SIG-M5 treated with dmso at 0.1 percent for 504 hours (cell line): Measurements from ENCODE around the gene TRAPPC14.
A peak's percentile ranks its signal among the peaks of the same experiment; 100 is the strongest.

ENCODE experiments used
- DNase-seq: peaks from one replicate; lab custom pipeline; 2025; ENCODE audit not compliant: unreplicated experiment; lab: John Stamatoyannopoulos, UW

TRAPPC14 gene

DNA sequence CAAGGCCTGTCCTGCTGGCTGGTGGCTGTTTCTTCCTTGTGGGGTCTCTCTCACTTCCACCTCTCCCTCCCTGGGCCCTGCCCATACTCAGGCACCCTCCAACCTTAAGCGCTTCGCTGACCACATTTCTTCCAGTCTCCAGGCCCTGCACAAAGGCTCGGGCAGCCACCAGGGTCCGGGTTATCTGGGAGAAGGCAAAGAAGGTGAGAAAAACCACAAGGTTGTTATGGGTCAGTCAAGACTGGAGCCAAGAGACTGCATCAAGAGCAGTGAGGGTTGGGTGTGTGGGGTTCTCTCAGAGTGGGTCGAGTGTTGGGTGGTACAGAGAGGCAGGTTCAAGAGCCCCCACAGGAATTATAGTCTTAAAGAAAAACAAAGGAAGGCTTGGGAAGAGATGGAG lies 16.1 kb upstream of the TRAPPC14 start:
- no peak for DNase-seq

DNA sequence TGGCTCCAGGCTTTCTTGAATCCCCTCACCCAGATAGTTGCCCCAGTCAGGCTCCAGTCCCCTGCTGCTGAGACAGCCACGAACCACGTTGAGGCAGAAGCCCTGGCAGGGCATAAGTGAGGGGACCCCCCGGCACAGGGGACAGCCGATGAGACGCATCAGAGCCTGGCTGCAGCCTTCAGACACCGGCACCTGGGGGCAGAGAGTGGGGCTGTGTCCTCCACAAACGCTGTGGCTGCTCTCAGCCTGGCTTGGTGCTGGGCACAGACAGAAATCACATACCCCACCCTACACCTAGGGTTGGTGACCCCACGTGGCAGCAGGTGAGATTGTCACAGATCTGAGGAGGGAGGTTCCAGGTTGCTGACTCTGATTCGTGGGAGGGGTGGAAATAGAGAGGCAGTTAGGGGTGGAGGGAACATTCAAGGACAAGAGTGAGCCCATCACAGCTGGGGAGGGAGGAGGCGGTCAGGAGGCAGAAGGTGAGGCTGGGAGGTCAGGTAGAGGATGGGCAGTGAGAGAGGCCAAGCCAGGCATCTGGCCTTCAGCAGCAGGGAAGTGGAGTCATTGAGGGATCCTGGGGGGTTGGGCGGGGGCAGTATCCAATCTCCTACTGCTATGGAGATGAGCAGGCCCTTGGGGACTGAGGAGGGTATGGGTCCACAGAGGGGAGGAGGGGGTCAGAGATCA lies 15.4 kb upstream of the TRAPPC14 start:
- DNase-seq = no peak

DNA sequence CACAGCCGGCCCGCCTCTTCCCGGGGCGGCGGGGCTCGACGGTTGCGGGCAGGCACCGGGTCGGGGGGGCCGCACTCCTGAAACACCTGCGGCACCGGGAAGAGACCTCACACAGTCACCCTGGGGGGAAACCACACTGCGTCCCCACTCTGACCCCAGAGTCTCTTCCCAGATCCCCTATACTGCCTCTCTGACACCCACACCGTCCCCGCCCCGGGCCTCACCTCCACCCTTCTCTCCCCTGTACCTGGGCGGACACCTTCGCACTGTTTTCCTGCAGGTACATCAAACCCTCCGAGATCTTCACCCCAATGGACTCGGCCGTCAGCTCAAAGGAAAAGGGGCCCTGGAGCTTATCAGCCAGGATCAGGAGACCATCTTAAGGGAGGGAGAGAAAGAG lies 13.3 kb upstream of the TRAPPC14 start:
- no peak for DNase-seq

DNA sequence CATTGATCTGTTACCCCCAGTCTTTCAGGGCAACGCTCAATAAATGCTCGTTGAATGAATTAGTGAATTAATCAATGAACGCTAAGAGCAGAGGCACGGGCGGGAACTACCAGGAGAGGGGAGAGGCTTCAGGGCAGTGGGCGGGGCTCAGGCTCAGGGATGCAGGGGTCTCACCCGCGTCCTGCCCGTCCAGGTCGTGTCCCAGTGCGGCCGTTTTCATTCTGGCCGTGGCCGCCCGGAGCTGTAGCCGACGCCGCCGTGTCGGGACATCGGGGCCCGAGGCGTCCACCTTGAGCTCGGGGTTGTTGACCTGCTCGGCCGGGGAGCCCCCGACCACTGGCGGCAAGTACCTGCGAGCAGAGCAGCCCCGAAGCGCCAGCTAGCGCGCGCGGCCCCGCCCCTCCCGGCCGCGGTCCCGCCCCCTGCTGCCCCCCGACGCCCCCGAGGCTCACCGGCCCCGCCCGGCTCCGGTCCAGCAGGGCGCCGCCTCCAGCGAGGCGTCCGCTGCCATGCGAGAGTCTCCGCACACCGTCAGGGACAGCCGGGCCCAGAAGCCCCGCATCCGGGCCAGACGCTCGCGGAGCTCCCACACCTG lies 12.7 kb upstream of the TRAPPC14 start:
- no peak for DNase-seq

DNA sequence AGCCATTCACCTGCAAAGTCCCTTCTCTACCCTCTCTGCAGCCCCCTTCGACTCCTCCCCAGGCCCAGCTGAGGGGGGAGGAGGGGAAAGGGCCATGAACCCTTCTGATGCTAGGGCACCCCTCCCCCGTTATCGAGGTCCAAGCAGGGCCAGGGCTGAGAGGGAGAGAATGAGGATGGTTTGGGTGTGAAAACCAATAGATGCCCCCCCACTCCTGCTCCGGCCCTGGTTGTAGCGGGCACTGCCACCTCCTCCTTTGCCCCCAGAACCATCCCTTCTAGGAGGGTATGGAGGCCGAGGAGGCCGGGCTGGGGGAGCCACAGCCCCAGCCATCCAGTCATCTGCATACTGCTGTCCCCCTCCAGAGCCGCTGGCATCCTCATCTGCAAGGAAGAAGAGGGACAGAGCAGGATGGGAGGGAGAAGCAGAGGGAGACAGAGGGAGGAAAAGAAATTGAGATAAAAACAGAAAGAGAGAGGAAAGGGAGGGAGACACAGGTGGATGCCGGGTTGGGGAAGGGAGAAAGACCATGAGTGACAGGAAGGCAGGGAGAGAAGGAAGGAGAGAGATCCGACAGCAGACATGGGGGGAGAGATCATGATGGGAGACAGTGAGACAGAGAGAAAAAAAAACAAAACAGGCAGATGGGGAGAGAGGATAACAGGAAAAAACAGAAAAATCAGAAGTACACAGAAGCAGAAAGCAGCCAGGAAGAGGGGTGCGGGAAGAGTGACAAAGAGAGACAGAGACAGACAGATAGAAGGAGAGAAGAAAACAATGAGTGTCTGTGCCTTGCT lies 11.8 kb upstream of the TRAPPC14 start:
- no peak for DNase-seq

DNA sequence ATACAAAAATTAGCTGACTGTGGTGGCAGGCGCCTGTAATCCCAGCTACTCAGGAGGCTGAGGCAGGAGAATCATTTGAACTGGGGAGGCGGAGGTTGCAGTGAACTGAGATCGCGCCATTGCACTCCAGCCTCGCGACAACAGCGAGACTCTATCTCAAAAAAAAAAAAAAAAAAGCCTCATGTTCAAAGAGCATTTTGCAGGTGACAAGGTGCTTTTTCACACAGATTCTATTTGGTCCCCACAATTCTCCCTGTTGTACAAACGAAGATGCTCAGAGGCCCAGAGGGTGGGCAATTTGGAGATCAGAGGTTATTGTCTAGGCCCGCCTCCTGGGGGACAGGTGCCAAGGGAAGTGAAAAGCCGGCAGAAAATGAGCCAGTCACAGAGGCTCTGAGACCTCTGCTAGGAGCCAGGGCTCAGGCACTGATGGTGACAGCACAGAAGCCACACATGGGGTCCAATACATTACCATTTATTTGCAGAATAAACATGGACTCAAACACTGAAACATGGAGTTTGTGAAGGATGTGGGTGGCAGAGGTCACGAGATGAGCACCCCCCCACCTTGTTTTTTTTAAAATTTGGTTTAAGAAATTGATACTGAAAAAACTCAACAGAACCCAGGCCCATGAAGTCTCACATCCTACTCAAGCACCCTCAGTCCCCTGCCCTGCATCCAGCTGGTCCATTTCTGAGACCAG lies 10.8 kb upstream of the TRAPPC14 start:
- no peak for DNase-seq

DNA sequence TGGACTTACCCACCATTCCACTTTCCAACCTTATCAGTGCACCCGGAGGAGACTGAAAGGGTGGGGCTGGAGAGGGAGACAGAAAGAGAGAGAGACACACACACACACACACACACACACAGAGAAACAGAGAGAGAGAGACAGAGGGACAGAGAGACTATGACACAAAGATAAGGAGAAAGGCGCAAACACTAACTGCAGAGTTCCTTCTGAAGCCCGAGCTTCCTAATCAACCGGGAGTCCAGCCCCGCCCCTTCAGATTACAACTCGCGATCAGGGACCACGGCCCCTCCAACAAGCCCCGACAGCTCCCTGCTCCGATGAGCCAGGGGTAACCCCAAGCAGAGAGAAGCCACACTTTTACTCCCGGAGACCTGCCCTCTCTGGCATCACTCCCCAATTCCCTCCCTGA lies 9.4 kb upstream of the TRAPPC14 start:
- DNase-seq = no peak

DNA sequence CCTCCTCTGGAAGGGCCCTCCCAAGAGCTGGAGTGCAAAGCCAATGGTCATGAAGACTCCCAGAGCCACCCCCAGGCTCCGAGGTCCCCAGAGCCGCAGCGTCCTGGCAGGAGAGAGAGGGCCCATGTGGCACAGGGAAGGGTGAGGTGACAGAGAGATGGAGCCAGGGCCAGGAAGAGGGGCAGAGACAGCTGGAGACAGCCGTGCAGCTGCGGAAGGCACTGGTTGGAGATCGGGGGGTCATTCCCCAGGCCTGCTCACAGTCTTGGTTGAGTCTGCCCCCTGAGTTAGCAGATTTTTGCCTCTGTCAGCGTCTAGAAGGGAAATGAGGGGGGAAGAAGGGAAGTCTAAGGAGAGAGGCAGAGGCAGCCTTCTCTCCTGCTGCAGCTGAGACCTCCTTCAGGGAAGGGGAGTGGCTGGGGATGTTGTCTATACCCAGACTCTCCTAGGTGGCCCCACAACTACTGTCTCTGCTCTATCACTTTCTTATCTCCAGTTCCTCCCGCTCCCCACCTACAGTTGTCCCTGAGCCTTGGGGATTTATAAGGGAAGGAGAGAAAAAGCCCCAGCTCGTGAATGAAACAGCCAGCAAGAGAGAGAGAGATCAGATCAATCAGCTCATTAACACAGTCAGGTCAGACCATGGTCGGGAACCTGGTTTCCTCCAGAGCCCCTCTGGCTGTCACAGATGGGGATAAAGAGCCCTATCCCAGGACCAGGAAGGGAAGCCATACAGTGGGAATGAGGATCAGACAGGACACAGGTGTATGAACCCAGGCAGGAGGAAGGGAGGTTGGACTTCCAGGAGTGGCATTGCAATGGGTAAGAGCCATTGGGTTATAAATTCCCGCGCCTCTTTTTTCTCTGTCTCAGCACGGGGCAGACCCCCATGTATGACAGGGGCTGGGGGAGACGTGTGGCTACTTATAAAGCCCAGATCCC lies 8.7 kb upstream of the TRAPPC14 start:
- no peak for DNase-seq

DNA sequence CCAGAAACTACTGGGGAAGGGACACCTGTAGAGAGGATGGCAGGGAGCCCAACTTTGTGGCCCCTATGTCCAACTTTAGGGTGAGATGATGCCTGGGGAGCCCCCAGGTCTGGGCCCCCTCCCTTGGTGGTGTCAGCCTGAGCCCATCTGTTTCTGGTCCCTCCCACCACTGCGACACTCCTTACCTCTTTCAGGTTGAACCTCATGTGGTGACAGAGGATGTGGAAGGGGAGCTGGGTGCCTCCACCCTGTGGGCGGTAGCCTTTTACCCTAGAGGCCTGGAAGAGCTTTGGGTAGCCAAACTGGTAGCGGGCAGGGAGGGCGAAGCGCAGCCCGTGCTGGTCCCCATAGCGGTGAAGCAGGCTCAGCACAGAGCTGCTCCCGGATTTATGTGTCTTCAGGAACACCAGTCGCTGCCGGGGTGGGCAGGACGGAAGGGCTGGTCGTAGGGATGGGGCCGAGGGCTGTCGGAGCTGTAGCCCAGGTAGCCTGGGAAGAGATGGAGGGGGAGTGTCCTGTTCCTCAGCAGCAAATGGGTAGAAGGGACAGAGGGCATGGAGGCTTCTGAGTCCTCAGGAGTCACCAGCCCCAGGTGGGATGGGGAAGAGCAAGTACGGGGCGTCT lies 7.9 kb upstream of the TRAPPC14 start:
- DNase-seq = no peak

DNA sequence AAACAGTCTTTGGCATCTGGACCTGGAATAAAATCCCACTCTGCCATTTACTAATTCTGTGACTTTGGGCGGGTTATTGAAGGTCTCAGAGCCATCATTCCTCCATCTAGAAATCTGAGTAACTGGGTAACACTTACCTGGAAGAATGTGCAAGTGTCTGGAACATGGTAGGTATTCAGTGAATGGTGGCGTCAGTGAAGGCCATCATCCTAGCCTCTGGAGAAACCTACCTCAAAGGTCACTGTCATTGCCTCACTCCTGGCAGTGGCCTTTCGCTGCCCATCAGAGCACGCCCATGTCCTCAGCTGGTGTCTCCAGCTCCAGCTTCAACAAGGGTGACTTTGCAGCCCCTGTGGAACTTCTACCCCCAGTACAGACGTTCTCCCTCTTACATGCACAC lies 5.3 kb upstream of the TRAPPC14 start:
- DNase-seq = no peak

DNA sequence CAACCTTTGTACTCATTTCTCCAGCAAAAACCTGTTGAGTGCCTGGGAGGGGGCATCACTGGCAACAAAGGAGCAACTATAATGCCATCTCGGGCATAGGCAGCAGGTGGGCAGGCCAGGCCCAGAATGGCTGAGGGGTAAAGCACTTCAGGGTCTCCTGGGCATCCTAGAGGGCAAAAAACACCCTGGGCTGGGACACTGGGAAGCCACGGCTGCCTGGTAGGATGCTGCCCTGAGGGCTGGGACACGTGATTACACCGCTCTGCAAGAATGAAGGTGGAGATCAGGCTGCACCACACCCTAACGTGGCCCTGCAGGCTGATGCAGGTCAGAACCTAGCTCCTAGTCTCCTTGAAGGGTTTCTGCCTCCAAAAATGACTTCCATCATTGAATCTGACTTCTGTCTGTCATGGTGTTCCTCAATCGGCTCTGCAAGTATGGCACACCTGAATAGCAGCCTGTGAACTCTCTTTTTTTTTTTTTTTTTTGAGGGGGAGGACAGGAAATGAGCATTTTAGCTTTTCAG lies 4.5 kb upstream of the TRAPPC14 start:
- peak; percentile 33 for DNase-seq

DNA sequence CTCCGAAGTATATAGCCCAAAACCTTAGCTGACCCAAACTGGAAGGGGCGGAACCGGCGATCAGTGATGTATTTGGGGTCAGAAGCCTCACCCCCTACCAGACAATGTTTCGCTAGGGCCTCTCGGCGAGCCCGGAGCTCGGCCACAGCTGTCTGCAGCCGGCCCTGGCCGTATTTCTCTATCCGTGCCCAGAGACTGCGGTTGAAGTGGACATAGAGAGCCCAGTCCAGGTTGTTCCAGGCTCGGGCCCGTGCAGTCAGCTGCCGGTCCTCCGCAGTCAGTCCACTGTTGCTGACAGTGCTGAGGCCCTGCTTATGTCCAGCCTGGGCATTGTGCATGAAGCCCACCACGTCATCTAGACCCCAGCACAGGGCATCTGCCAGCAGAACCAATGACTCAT lies 1.5 kb upstream of the TRAPPC14 start:
- DNase-seq = no peak

DNA sequence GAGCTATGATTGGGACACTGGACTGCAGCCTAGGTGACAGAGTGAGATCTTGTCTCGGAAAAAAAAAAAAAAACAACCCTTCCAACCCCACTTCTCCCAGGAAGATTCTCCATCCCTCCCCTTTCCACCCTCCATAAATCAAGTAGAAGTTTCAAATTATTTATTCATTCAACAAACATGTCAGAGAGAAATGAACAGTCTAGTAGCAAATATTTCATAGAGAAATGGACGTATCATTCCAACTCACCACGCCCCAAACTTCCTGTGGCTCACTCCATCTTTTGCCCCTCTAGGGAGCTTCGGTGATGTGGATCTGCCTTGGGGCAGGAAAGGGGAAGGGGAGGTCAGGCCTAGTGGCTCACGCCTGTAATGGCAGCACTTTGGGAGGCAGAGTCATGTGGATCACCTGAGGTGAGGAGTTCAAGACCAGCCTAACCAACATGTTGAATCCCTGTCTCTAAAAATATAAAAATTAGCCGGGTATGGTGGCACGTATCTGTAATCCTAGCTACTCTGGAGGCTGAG lies 638 bp upstream of the TRAPPC14 start:
- no peak for DNase-seq

DNA sequence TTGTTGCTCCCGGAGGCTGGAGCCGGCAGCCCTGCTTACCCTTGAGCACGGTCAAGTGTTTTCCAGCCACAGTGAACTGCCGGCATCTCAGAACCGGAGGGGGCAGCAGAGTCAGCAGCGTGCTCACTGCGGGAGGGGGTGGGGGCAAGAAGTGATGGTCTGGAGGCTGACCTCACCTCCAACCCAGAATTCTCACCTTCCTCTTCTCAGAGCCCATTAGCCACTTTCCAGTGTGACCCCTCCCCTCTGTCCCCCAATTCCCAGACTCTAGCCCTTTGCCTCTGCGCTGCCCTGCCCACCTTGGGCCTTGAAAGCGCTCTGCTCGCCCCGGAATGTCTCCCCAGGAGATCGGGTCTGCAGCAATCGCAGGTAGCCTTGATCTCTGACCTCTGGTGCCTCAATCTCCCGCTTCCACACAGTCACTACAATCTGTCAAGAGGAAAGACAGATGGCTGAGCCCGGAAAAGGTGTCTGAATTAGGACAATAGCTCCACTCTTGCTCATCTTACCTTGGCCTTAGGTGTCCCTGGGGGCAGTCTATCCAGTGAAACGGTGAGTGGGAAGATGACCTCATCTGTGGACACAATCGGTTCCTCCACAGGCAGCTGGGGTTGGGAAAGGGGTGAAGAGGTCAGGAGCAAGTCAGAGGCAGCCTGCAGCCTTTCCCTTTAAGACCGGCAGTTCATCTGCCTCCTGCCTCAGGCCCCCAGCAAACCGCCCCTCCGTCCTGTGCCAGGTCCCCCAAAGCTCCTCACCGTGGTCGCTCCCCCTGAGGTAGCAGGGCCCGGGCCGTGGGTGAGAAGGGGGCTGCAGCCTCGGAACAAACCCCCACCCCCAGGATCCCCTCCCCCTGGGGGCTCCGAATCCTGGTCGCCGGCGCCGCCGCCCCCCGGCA lies 942 bp downstream of the TRAPPC14 start:
- peak; percentile 38 for DNase-seq

DNA sequence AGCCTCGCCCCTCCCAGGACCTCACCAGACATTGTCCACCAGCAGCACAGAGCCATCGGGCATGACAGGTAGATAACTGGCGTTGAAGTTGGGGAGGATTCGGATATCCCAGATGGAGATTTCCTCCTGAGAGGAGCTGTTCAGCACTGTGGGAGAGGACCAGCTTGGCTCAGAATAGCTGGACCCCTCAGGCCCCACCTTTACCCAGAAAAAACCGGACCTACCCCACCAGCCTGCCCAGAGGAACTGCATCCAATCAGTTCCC lies 1.5 kb downstream of the TRAPPC14 start:
- DNase-seq = no peak

DNA sequence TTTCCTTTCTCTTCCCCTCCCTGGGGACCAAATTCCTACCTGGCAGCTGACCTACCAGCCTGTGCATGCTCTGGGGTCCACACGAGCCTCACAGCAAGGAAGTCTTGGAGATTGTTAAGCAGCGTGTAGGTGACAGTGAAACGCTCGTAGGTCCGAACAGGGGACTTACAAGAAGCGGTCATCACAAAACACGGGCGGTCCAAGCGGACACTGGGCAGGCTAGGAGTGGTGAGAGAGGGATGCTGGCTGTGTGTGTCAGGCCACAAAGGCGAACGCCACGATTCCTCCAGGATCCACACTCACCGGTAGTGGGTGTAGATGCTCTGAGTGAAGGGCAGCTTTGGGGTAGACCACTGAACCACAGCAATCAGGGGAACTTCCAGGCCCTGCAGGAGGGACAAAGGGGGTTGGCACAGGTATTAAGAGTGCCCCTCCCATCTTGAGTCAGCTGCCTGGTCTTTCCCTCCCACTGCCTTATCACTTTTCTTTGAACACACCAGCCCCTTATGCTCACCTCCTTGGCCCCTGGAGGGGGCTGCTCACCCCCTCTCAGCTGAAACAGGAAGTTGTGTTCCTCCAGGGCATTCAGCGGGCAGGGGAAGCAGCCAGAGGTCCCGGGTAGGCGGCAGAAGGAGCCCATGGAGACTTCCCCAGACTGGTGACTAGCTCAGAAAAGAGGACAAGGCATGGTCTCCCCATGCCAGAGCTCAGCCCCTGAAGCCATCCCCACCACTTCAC lies 2.0 kb downstream of the TRAPPC14 start:
- no peak for DNase-seq

DNA sequence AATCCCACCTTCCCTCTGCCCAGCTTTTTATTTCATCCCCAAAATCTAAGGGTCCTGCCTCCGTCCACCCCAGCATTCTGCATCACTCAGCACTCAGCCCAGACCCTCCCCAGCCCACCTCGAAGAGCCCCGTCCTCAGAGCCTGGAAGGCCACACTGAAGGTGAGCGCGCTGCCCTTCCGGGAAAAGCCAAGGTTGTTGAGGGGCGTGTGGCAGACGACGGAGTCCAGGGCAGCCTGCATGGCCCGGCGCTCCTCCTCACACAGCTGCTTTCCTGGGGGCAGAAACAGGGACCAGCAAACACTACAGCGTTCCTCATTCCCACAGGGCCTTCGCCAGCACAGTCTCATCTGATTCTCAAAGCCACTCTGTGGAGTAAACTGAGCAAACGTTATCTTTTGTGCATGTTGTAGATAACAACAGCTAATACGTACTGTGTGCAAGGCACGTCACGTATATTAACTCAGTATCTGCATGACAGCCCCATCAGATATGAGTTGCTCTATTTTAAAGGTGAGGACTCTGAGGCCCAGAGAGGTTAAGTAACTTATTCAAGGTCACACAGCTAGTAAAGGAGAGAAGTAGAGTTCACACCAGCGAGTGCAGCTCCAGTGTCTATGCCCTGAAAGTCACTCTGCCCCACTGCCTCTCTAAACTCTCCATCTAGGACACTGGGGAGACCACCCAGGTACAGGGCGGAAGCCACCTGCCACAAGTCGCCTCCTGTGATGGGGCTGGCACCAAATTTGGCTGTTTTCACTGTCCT lies 2.8 kb downstream of the TRAPPC14 start:
- DNase-seq = no peak
